Endothelial cell of hepatic sinusoid (primary cell): Measurements from ENCODE around the gene SEPTIN14.
"Not testable (repeated sequence)": the region's sequence is repeated elsewhere in the genome, so short reads cannot be mapped to it uniquely, and the experiment has no call there.

Source experiments
- in situ Hi-C: cut with HindIII; loops from 2 replicates; pipeline ENCODE4 v1.10.0; 2017; ENCODE audit warnings: low sequenced_read_pairs

The SEPTIN14 gene

GRCh38 chr7:55785444-55785843, 77.1 kb downstream of the SEPTIN14 start:
- in situ Hi-C loops: not testable (repeated sequence)

GRCh38 chr7:55784151-55784550, 78.4 kb downstream of the SEPTIN14 start:
- in situ Hi-C loops: no loop called here

GRCh38 chr7:55778631-55779030, 83.9 kb downstream of the SEPTIN14 start:
- in situ Hi-C loops: no loop called here

GRCh38 chr7:55776196-55776595, 86.4 kb downstream of the SEPTIN14 start:
- in situ Hi-C loops: no loop called here

GRCh38 chr7:55775051-55775420, 87.5 kb downstream of the SEPTIN14 start:
- in situ Hi-C loops: no loop called here

GRCh38 chr7:55774327-55775050, 88.1 kb downstream of the SEPTIN14 start:
- in situ Hi-C loops: no loop called here

- in situ Hi-C loops: no loop called here
Observed at GRCh38 chr7:55770778-55771177, 91.8 kb downstream of the SEPTIN14 start.

- in situ Hi-C loops: not testable (repeated sequence)
Observed at GRCh38 chr7:55753274-55753862, 109.2 kb downstream of the SEPTIN14 start.

GRCh38 chr7:55744706-55745105, 117.8 kb downstream of the SEPTIN14 start:
- in situ Hi-C loops: not testable (repeated sequence)
